ENCODE measurements around the gene VPS36.

- TF ChIP-seq ATF3 (CRISPR knock-in tag; IDR thresholded peaks at IDR 0.05) (no peak), ZNF564 (CRISPR knock-in tag; IDR thresholded peaks at IDR 0.05) (no peak), ZSCAN5A (CRISPR knock-in tag; IDR thresholded peaks at IDR 0.05; ENCODE audit: borderline replicate concordance) (no peak), SKIL (CRISPR knock-in tag; IDR thresholded peaks at IDR 0.05; ENCODE audit: borderline replicate concordance) (no peak), CHD2 (IDR thresholded peaks at IDR 0.05; ENCODE audit: low read depth, low read length) (no peak), USF2 (IDR thresholded peaks at IDR 0.05; ENCODE audit: low read depth, low read length) (no peak), USF2 (CRISPR knock-in tag; IDR thresholded peaks at IDR 0.05; ENCODE audit: borderline replicate concordance) (no peak)
Measured at GRCh38 chr13:52449331-52450011, 963 bp downstream of the VPS36 start.

Measured in HepG2 (cell line).